Caco-2 (cell line): ENCODE results near the gene SPCS1. TPM values are rescaled to one million over a fixed set of nuclear protein-coding genes. Genes with fewer than 3 reads are reported as not detected.

Experiments
- BruUV-seq: library from RNA; stranded (reverse); fragments of 400-500 nt; replicated peaks from 2 replicates; lab custom pipeline; 2021; lab: Mats Ljungman, UMichigan
- CTCF ChIA-PET: fragments of 300-600 bp; sonication (Branson Sonifier 250); formaldehyde crosslinking; loops from one replicate; lab custom pipeline; 2022; ENCODE audit warnings: antibody characterized with exemption; lab: Charles Lee
- POLR2A ChIA-PET: fragments of 300-600 bp; sonication (Branson Sonifier 250); formaldehyde crosslinking; loops from one replicate; lab custom pipeline; 2022; ENCODE audit warnings: antibody characterized with exemption; lab: Charles Lee
- DNase-seq, 2 experiments: peaks; one replicate each; pipeline versions ENCODE4 v3.0.0 to v3.0.0-alpha.2; 2020 to 2022
- H3K27me3 ChIP-seq: replicated peaks from 2 replicates; pipeline ENCODE4 v1.6.0; 2011; ENCODE audit warnings: low read length; ENCODE audit not compliant: control insufficient read depth, insufficient read depth
- H3K36me3 ChIP-seq: 2 replicates; pipeline ENCODE4 v1.5.1; 2011; ENCODE audit warnings: low read length; ENCODE audit not compliant: control insufficient read depth, insufficient read depth
- H3K4me1 ChIP-seq: fragments of 250-450 bp; sonication (Bioruptor Pico); 2 replicates; pipeline ENCODE4 v1.5.1; 2020; ENCODE audit warnings: mild to moderate bottlenecking
- H3K4me3 ChIP-seq: 2 replicates; pipeline ENCODE4 v1.5.1; 2011; ENCODE audit warnings: low read depth, mild to moderate bottlenecking, control low read depth, low read length
- H3K9me3 ChIP-seq: fragments of 250-450 bp; sonication (Bioruptor Pico); 2 replicates; pipeline ENCODE4 v1.5.1; 2020; ENCODE audit warnings: mild to moderate bottlenecking, moderate library complexity
- H3K27ac Mint-ChIP-seq: one replicate; pipeline ENCODE4 v1.8.0; 2022; ENCODE audit warnings: mixed read lengths; ENCODE audit not compliant: unreplicated experiment
- H3K27me3 Mint-ChIP-seq: one replicate; pipeline ENCODE4 v1.8.0; 2022; ENCODE audit warnings: mixed read lengths; ENCODE audit not compliant: insufficient read depth, unreplicated experiment
- H3K36me3 Mint-ChIP-seq: one replicate; pipeline ENCODE4 v1.8.0; 2022; ENCODE audit warnings: mild to moderate bottlenecking, mixed read lengths; ENCODE audit not compliant: insufficient read depth, unreplicated experiment
- H3K4me1 Mint-ChIP-seq: one replicate; pipeline ENCODE4 v1.8.0; 2022; ENCODE audit warnings: low read depth, mixed read lengths; ENCODE audit not compliant: unreplicated experiment
- H3K4me3 Mint-ChIP-seq: one replicate; pipeline ENCODE4 v1.8.0; 2022; ENCODE audit warnings: mild to moderate bottlenecking, moderate library complexity, mixed read lengths; ENCODE audit not compliant: unreplicated experiment
- H3K9me3 Mint-ChIP-seq: one replicate; pipeline ENCODE4 v1.8.0; 2022; ENCODE audit warnings: mixed read lengths; ENCODE audit not compliant: unreplicated experiment
- intact Hi-C: fragments of 100-400 bp; cut with micrococcal nuclease; formaldehyde crosslinking; loops from one replicate; pipeline ENCODE4 v1.10.0; 2022; ENCODE audit not compliant: unreplicated experiment
- total RNA-seq: library from RNA; stranded (reverse); gene quantifications from 2 replicates; pipeline ENCODE4 v1.2.3, GENCODE V29; 2022
- TF ChIP-seq, protein P1 (sequence below), 2 experiments: fragments of 200-600 bp in 1 of 2; IDR thresholded peaks; 1 replicate in 1 of 2; 2 replicates in 1 of 2; pipeline versions ENCODE4 v1.5.1 to v1.8.0; 2011 to 2022; ENCODE audit warnings: antibody characterized with exemption in 1 of 2, control low read depth in 1 of 2, inconsistent platforms in 1 of 2, low read depth in 1 of 2, low read length in 1 of 2, mild to moderate bottlenecking in 1 of 2, moderate library complexity in 1 of 2; ENCODE audit not compliant: insufficient read depth in 1 of 2, severe bottlenecking in 1 of 2, unreplicated experiment in 1 of 2

SPCS1 gene
- total RNA-seq, 1 experiment from 2014 or later, result 153 TPM

DNA sequence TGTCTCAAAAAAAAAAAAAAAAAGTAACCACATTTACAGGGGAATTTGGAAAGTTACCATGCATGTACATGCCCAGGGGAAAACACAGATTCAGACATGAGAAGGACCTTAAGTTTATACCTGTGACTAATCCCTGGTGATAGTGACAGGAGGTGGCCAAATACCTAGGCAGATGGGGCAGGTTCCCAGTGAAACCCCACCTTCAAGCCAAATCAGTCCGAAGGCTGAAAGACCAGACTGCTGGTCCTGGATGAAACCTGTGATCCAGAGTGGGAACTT is 15.8 kb downstream of the SPCS1 start:
- no peak overlapping the region for H3K4me3 Mint-ChIP-seq
- Histone ChIP-seq H3K4me3 (no peak overlapping the region), H3K9me3 (no peaks in the 10 kb centered on the region; the same call in 1 of the 2 replicates), H3K27me3 (no peaks in the 10 kb centered on the region), H3K4me1 (no peaks in the 10 kb centered on the region), H3K36me3 (no peaks in the 10 kb centered on the region; the same call in 1 of the 2 replicates)
- ChIA-PET POLR2A (no interaction called here), CTCF (interaction anchor here (1.0 kb wide), 1 partner anchor 159 kb away, joined by 5 read pairs; no protein-coding TSS in a partner anchor)
- TF ChIP-seq, protein P1, sequence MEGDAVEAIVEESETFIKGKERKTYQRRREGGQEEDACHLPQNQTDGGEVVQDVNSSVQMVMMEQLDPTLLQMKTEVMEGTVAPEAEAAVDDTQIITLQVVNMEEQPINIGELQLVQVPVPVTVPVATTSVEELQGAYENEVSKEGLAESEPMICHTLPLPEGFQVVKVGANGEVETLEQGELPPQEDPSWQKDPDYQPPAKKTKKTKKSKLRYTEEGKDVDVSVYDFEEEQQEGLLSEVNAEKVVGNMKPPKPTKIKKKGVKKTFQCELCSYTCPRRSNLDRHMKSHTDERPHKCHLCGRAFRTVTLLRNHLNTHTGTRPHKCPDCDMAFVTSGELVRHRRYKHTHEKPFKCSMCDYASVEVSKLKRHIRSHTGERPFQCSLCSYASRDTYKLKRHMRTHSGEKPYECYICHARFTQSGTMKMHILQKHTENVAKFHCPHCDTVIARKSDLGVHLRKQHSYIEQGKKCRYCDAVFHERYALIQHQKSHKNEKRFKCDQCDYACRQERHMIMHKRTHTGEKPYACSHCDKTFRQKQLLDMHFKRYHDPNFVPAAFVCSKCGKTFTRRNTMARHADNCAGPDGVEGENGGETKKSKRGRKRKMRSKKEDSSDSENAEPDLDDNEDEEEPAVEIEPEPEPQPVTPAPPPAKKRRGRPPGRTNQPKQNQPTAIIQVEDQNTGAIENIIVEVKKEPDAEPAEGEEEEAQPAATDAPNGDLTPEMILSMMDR (IDR thresholded peaks at IDR 0.05; ENCODE audit: insufficient read depth in 1 of 2, low read depth in 1 of 2, low read length in 1 of 2, severe bottlenecking in 1 of 2, unreplicated experiment in 1 of 2), result no peak
- H3K9me3 Mint-ChIP-seq, result peaks cover 31% of the 10 kb centered on the region
- no TSS peak for BruUV-seq
- H3K27ac Mint-ChIP-seq, result no peak overlapping the region
- peaks cover 33% of the 10 kb centered on the region for H3K36me3 Mint-ChIP-seq
- H3K27me3 Mint-ChIP-seq, result no peaks in the 10 kb centered on the region
- intact Hi-C loops, result no loop called here
- H3K4me1 Mint-ChIP-seq, result no peaks in the 10 kb centered on the region
- no peak for DNase-seq

DNA sequence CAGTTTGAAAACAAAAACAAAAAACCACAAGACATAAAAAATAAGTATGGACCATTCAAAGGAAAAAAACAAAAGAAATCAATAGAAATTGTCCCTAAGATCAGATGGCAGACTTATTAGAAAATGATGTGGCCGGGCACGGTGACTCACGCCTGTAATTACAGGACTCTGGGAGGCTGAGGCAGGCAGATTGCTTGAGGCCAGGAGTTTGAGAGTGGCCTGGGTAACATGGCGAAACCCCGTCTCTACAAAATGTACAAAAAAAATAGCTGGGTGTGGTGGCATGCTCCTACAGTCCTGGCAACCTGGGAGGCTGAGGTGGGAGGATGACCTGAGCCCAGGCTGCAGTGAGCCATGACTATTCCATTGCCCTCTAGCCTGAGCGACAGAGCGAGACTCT is 16.6 kb downstream of the SPCS1 start:
- no peak for DNase-seq
- Histone ChIP-seq H3K9me3 (peaks cover 5% of the 10 kb centered on the region), H3K4me3 (no peak overlapping the region), H3K4me1 (no peaks in the 10 kb centered on the region), H3K36me3 (no peaks in the 10 kb centered on the region; the same call in 1 of the 2 replicates), H3K27me3 (no peaks in the 10 kb centered on the region)
- Mint-ChIP-seq H3K4me3 (no peak overlapping the region), H3K4me1 (no peaks in the 10 kb centered on the region), H3K27ac (no peak overlapping the region), H3K36me3 (peaks cover 41% of the 10 kb centered on the region), H3K9me3 (peaks cover 31% of the 10 kb centered on the region), H3K27me3 (no peaks in the 10 kb centered on the region)
- POLR2A ChIA-PET, result no interaction called here
- no TSS peak for BruUV-seq
- intact Hi-C loops, result no loop called here
- TF ChIP-seq, protein P1 (IDR thresholded peaks at IDR 0.05; ENCODE audit: insufficient read depth in 1 of 2, low read depth in 1 of 2, low read length in 1 of 2, severe bottlenecking in 1 of 2, unreplicated experiment in 1 of 2), result no peak
- CTCF ChIA-PET, result interaction anchor here (1.0 kb wide), 1 partner anchor 158 kb away, joined by 5 read pairs; no protein-coding TSS in a partner anchor

DNA sequence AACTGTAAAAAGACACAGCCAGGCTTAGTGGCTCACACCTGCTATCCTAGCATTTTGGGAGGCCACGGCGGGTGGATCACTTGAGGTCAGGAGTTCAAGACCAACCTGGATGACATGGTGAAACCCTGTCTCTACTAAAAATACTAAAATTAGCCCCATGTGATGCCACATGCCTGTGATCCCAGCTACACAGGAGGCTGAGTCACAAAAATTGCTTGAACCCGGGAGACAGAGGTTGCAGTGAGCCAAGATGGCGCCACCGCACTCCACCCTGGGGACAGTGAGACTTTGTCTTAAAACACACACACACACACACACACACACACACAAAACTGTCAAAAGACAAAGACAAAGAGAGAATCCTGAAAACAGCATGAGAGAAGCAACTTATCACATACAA is 18.0 kb downstream of the SPCS1 start:
- H3K36me3 ChIP-seq, result peaks cover 2% of the 10 kb centered on the region; the same call in 1 of the 2 replicates
- no peaks in the 10 kb centered on the region for H3K4me1 ChIP-seq
- H3K4me3 ChIP-seq, result no peak overlapping the region
- CTCF ChIA-PET, result no interaction called here
- Mint-ChIP-seq H3K9me3 (peaks cover 41% of the 10 kb centered on the region), H3K27ac (no peak overlapping the region), H3K4me3 (no peak overlapping the region), H3K36me3 (peaks cover 48% of the 10 kb centered on the region), H3K27me3 (no peaks in the 10 kb centered on the region), H3K4me1 (no peaks in the 10 kb centered on the region)
- intact Hi-C loops, result no loop called here
- H3K9me3 ChIP-seq, result peaks cover 16% of the 10 kb centered on the region
- DNase-seq, result no peak
- H3K27me3 ChIP-seq, result no peaks in the 10 kb centered on the region
- TF ChIP-seq, protein P1 (IDR thresholded peaks at IDR 0.05; ENCODE audit: insufficient read depth in 1 of 2, low read depth in 1 of 2, low read length in 1 of 2, severe bottlenecking in 1 of 2, unreplicated experiment in 1 of 2), result no peak
- POLR2A ChIA-PET, result no interaction called here
- BruUV-seq, result no TSS peak
